IMR-90 (cell line): ENCODE results near the gene PPP4C.

Experiments
- BHLHE40 ChIP-seq: fragments of 150-350 bp; IDR thresholded peaks from 2 replicates; pipeline ENCODE4 v1.6.1; 2016; ENCODE audit warnings: mild to moderate bottlenecking, low read depth, low read length
- CEBPB ChIP-seq: IDR thresholded peaks from 2 replicates; pipeline ENCODE4 v1.6.1; 2012; ENCODE audit warnings: low read depth, low read length, improper control_type of control experiment
- MAFK ChIP-seq: IDR thresholded peaks from 2 replicates; pipeline ENCODE4 v1.6.1; 2012; ENCODE audit warnings: low read depth, low read length, improper control_type of control experiment
- MAZ ChIP-seq: IDR thresholded peaks from 2 replicates; pipeline ENCODE4 v1.6.1; 2012; ENCODE audit warnings: low read depth, mild to moderate bottlenecking, low read length, improper control_type of control experiment, moderate library complexity, borderline replicate concordance
- MXI1 ChIP-seq: IDR thresholded peaks from 2 replicates; pipeline ENCODE4 v1.6.1; 2012; ENCODE audit warnings: low read depth, mild to moderate bottlenecking, low read length, moderate library complexity, borderline replicate concordance
- POLR2A ChIP-seq: IDR thresholded peaks from 2 replicates; pipeline ENCODE4 v1.6.1; 2012; ENCODE audit warnings: mild to moderate bottlenecking, low read depth, low read length
- RAD21 ChIP-seq: IDR thresholded peaks from 2 replicates; pipeline ENCODE4 v1.6.1; 2012; ENCODE audit warnings: low read length, improper control_type of control experiment
- RFX5 ChIP-seq: IDR thresholded peaks from 2 replicates; pipeline ENCODE4 v1.8.0; 2012; ENCODE audit warnings: low read depth, mild to moderate bottlenecking, low read length, moderate library complexity
- SMC3 ChIP-seq: fragments of 150-350 bp; IDR thresholded peaks from 2 replicates; pipeline ENCODE4 v1.6.1; 2016; ENCODE audit warnings: low read depth, mild to moderate bottlenecking, antibody characterized with exemption, low read length, moderate library complexity
- TF ChIP-seq, protein P1 (sequence below): conservative IDR thresholded peaks from 2 replicates; pipeline ENCODE4 v1.5.1; 2012; ENCODE audit warnings: mild to moderate bottlenecking, low read depth, low read length, improper control_type of control experiment
- TF ChIP-seq, protein P2 (sequence below): fragments of 150-350 bp; IDR thresholded peaks from 2 replicates; pipeline ENCODE4 v1.6.1; 2017; ENCODE audit warnings: mild to moderate bottlenecking, antibody characterized with exemption, low read length, low read depth

DNA sequence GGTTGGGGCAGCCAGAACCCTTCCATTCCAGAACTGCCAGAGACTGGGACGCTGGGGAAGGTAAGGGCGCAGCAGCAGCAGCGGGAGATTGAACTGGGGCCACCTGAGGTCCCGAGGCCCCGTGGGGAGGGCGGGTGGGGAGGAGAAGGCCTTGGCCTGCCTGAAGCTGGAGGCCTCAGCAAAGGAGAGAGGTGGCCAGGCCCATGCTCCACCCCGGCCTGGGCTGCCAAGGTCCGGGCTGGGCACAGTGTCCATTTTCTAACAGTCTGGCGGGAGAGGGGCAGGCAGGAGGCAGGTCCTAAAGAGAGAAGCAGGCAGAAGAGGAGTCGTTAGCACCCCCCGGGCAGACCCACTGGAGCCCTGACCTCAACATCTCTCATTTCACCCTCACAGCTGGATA lies 38.6 kb downstream of the PPP4C start:
- TF ChIP-seq, protein P1, sequence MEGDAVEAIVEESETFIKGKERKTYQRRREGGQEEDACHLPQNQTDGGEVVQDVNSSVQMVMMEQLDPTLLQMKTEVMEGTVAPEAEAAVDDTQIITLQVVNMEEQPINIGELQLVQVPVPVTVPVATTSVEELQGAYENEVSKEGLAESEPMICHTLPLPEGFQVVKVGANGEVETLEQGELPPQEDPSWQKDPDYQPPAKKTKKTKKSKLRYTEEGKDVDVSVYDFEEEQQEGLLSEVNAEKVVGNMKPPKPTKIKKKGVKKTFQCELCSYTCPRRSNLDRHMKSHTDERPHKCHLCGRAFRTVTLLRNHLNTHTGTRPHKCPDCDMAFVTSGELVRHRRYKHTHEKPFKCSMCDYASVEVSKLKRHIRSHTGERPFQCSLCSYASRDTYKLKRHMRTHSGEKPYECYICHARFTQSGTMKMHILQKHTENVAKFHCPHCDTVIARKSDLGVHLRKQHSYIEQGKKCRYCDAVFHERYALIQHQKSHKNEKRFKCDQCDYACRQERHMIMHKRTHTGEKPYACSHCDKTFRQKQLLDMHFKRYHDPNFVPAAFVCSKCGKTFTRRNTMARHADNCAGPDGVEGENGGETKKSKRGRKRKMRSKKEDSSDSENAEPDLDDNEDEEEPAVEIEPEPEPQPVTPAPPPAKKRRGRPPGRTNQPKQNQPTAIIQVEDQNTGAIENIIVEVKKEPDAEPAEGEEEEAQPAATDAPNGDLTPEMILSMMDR: no peak
- TF ChIP-seq RAD21: no peak
- no peak for TF ChIP-seq BHLHE40
- no peak for TF ChIP-seq MAZ
- no peak for TF ChIP-seq CEBPB
- no peak for TF ChIP-seq POLR2A
- TF ChIP-seq RFX5: no peak
- no peak for TF ChIP-seq MAFK
- TF ChIP-seq MXI1: no peak
- TF ChIP-seq SMC3: no peak
- TF ChIP-seq, protein P2, sequence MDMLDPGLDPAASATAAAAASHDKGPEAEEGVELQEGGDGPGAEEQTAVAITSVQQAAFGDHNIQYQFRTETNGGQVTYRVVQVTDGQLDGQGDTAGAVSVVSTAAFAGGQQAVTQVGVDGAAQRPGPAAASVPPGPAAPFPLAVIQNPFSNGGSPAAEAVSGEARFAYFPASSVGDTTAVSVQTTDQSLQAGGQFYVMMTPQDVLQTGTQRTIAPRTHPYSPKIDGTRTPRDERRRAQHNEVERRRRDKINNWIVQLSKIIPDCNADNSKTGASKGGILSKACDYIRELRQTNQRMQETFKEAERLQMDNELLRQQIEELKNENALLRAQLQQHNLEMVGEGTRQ: no peak
